OCI-LY3 (cell line): Measurements from ENCODE around the gene CTCF.

Source experiments
- H2AFZ ChIP-seq: fragments of 200-600, 300-600 bp; shearing (Covaris generic); 2 replicates; pipeline ENCODE4 v1.6.0; 2014; ENCODE audit warnings: antibody characterized with exemption, low read depth, low read length
- H3K27ac ChIP-seq: fragments of 200-600, 300-600 bp; sonication (generic); 2 replicates; pipeline ENCODE4 v1.5.1; 2014; ENCODE audit warnings: mild to moderate bottlenecking, low read length, moderate library complexity, mixed read lengths
- H3K27me3 ChIP-seq: fragments of 200-600, 300-600 bp; sonication (generic); 2 replicates; pipeline ENCODE4 v1.6.1; 2014; ENCODE audit warnings: low read depth, low read length, mixed read lengths
- H3K36me3 ChIP-seq: fragments of 200-600, 300-600 bp; sonication (generic); replicated peaks from 2 replicates; pipeline ENCODE3; 2014; ENCODE audit warnings: low read depth, low read length, mixed read lengths
- H3K4me1 ChIP-seq: fragments of 300-600, 200-600 bp; sonication (generic); 2 replicates; pipeline ENCODE4 v1.6.1; 2014; ENCODE audit warnings: low read length, mixed read lengths
- H3K4me2 ChIP-seq: fragments of 200-600, 300-600 bp; sonication (generic); 2 replicates; pipeline ENCODE4 v1.6.1; 2014; ENCODE audit warnings: low read length, mixed read lengths
- H3K4me3 ChIP-seq: fragments of 300-600, 200-600 bp; sonication (generic); 2 replicates; pipeline ENCODE4 v1.5.1; 2014; ENCODE audit warnings: antibody characterized with exemption, mild to moderate bottlenecking, low read length, moderate library complexity
- H3K79me2 ChIP-seq: fragments of 300-600, 200-600 bp; shearing (Covaris generic); 2 replicates; pipeline ENCODE4 v1.6.1; 2014; ENCODE audit warnings: mild to moderate bottlenecking, low read length, mixed read lengths
- H3K9ac ChIP-seq: fragments of 300-600, 200-600 bp; shearing (Covaris generic); 2 replicates; pipeline ENCODE4 v1.6.0; 2014; ENCODE audit warnings: mild to moderate bottlenecking, low read length, moderate library complexity
- H3K9me3 ChIP-seq: fragments of 200-600, 300-600 bp; shearing (Covaris generic); 2 replicates; pipeline ENCODE4 v1.6.1; 2014; ENCODE audit warnings: low read length, mixed read lengths; ENCODE audit not compliant: insufficient read depth
- H4K20me1 ChIP-seq: fragments of 200-600, 300-600 bp; sonication (generic); 2 replicates; pipeline ENCODE4 v1.6.1; 2016; ENCODE audit warnings: low read length, mixed read lengths; ENCODE audit not compliant: insufficient read depth
- EZH2phosphoT487 ChIP-seq: fragments of 200-600 bp; shearing (Covaris generic); IDR thresholded peaks from 2 replicates; pipeline ENCODE4 v1.6.1; 2018; ENCODE audit warnings: antibody characterized with exemption, mixed run types, low read depth
- TF ChIP-seq, protein P1 (sequence below): fragments of 200-600, 300-600 bp; sonication (generic); IDR thresholded peaks from 2 replicates; pipeline ENCODE4 v1.5.1; 2014; ENCODE audit warnings: antibody characterized with exemption, low read length, low read depth

The CTCF gene

DNA sequence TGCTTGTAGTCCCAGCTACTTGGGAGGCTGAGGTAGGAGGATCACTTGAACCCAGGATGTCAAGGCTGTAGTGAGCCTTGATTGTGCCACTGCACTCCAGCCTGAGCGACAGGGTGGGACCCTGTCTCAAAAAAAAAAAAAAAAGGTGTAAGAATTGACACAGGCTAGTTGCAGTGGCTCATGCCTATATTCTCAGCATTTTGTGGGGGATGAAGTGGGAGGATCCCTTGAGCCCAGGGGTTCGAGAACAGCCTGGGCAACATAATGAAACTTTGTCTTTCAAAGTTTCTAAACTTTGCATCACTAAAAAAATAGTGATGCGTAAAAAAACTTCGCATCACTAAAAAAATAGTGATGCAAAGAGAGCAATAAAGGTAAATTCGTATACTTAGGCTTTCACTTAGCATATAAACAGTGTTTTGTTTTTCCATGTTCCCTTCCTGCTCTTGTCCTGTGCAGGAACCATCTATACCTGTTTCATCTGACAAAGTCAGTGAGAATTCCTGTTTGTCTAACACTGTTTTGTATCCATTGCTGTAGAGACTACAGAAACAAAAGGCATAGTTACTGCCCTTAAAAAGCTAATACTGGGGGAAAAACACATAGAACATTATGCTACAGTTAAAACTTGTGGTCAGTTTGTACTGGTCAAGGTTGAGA lies 32.1 kb downstream of the CTCF start:
- H3K9ac ChIP-seq, result no peak overlapping the region
- H3K79me2 ChIP-seq, result peaks cover 78% of the 10 kb centered on the region
- no peaks in the 10 kb centered on the region for H3K27me3 ChIP-seq
- H3K27ac ChIP-seq, result no peak overlapping the region
- H3K4me1 ChIP-seq, result no peaks in the 10 kb centered on the region
- no peak for TF ChIP-seq EZH2phosphoT487
- TF ChIP-seq, protein P1, sequence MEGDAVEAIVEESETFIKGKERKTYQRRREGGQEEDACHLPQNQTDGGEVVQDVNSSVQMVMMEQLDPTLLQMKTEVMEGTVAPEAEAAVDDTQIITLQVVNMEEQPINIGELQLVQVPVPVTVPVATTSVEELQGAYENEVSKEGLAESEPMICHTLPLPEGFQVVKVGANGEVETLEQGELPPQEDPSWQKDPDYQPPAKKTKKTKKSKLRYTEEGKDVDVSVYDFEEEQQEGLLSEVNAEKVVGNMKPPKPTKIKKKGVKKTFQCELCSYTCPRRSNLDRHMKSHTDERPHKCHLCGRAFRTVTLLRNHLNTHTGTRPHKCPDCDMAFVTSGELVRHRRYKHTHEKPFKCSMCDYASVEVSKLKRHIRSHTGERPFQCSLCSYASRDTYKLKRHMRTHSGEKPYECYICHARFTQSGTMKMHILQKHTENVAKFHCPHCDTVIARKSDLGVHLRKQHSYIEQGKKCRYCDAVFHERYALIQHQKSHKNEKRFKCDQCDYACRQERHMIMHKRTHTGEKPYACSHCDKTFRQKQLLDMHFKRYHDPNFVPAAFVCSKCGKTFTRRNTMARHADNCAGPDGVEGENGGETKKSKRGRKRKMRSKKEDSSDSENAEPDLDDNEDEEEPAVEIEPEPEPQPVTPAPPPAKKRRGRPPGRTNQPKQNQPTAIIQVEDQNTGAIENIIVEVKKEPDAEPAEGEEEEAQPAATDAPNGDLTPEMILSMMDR, result no peak
- H2AFZ ChIP-seq, result no peak overlapping the region
- H3K36me3 ChIP-seq, result no peaks in the 10 kb centered on the region
- no peaks in the 10 kb centered on the region for H3K9me3 ChIP-seq
- H4K20me1 ChIP-seq, result peaks cover 18% of the 10 kb centered on the region; the same call in 1 of the 2 replicates
- H3K4me2 ChIP-seq, result no peak overlapping the region
- no peak overlapping the region for H3K4me3 ChIP-seq

GRCh38 chr16:67594956-67595355 lies 32.6 kb downstream of the CTCF start:
- Histone ChIP-seq H3K36me3 (no peaks in the 10 kb centered on the region), H2AFZ (no peak overlapping the region), H3K4me2 (no peak overlapping the region), H4K20me1 (peaks cover 18% of the 10 kb centered on the region; the same call in 1 of the 2 replicates), H3K4me3 (no peak overlapping the region), H3K9ac (no peak overlapping the region), H3K27ac (no peak overlapping the region), H3K79me2 (peaks cover 78% of the 10 kb centered on the region), H3K4me1 (no peaks in the 10 kb centered on the region), H3K9me3 (no peaks in the 10 kb centered on the region), H3K27me3 (no peaks in the 10 kb centered on the region)
- no peak for TF ChIP-seq EZH2phosphoT487
- TF ChIP-seq, protein P1, result no peak

DNA sequence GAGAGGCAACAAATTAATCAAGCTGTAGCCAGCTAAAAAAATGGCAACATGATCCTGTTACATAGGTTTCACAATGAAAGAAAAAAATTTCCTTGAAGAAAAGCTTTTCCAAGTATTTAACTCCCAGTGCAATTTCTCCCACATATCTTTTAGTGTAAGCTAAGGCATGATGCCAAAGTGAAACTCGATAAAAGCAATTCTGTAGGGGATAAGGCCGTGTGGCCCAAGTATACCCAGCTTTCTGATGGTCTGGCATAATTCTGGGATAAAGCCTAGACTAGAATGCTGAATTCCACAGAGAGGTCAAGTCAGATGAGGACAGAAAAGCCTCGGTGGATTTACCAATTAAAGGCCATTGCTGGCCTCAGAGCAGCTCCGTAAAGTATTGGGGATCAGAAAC lies 36.2 kb downstream of the CTCF start:
- no peak overlapping the region for H3K9ac ChIP-seq
- H2AFZ ChIP-seq, result no peak overlapping the region
- H3K27ac ChIP-seq, result no peak overlapping the region
- TF ChIP-seq, protein P1, result no peak
- TF ChIP-seq EZH2phosphoT487, result no peak
- H3K4me1 ChIP-seq, result no peaks in the 10 kb centered on the region
- peaks cover 18% of the 10 kb centered on the region; the same call in 1 of the 2 replicates for H4K20me1 ChIP-seq
- no peaks in the 10 kb centered on the region for H3K27me3 ChIP-seq
- H3K9me3 ChIP-seq, result no peaks in the 10 kb centered on the region
- H3K36me3 ChIP-seq, result no peaks in the 10 kb centered on the region
- H3K4me3 ChIP-seq, result no peak overlapping the region
- H3K79me2 ChIP-seq, result peaks cover 85% of the 10 kb centered on the region
- H3K4me2 ChIP-seq, result no peak overlapping the region

DNA sequence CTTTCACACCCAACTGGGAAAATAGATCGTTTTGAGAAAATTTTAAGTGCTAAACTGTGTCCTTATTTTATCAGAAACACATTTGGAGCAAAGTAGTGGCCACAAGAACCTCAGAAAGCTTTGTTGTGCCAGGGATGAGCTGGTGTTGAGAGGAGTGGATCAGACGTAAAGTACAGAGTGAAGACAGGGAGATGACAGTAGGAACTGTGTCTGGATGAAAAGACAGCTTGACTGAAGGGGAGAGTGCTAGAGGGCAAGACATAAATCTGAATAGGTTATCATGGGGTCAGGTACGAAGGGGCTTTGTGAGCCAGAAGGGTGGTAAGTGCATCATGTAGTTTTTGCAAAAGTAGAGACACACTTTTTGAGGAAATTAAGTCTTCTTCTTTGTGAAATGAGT lies 43.3 kb downstream of the CTCF start:
- H3K79me2 ChIP-seq, result peaks cover 76% of the 10 kb centered on the region
- H3K36me3 ChIP-seq, result peaks cover 1% of the 10 kb centered on the region
- H3K9ac ChIP-seq, result no peak overlapping the region
- no peak overlapping the region for H2AFZ ChIP-seq
- no peak overlapping the region for H3K4me3 ChIP-seq
- TF ChIP-seq, protein P1, result no peak
- no peak for TF ChIP-seq EZH2phosphoT487
- peaks cover 15% of the 10 kb centered on the region for H3K4me1 ChIP-seq
- peaks cover 17% of the 10 kb centered on the region for H4K20me1 ChIP-seq
- H3K4me2 ChIP-seq, result no peak overlapping the region
- no peak overlapping the region for H3K27ac ChIP-seq
- no peaks in the 10 kb centered on the region for H3K27me3 ChIP-seq
- no peaks in the 10 kb centered on the region for H3K9me3 ChIP-seq
